ENCODE measurements around the gene DGKI.

The DGKI gene

DNA sequence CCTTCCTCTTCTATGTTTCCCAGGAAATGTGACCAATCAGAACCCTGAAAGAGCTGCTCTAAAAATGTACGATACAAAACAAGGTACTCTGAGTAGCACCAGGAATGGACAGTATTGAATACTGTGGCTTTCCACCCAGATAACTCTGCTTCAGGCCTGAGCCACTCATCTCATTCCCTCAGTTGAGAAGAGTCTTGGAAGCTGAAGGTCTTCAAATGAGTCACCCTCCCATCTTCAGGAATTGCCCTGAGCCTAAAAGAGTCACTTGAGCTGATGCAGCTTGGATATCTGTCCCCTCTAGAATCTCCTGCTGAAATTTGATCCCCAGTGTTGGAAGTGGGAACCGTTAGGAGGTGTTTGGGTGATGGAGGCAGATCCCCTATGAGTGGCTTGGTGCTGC, 210.4 kb downstream of the DGKI start:
- no peak for DNase-seq

DNA sequence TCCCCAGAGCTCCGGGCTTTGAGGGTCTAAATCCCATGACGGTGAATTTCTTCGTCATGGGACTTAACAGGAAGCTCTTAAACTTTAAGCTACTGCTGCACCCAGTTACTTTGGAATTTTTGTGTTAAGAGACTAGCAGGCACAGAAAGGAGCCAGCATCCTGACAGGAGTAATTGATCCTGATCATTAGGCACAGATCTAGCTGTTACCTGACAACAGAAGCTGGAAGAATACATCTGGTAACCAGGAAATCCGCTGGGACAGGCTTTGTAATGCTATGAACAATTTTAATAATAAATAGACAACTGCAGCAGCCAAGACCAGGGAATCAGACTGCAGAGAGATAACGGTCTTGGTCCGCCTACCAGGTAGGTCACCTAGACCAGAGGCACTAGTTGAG, 210.9 kb downstream of the DGKI start:
- DNase-seq: no peak

- no peak for DNase-seq
Observed at GRCh38 chr7:137635132-137635531, 211.6 kb downstream of the DGKI start.

DNA sequence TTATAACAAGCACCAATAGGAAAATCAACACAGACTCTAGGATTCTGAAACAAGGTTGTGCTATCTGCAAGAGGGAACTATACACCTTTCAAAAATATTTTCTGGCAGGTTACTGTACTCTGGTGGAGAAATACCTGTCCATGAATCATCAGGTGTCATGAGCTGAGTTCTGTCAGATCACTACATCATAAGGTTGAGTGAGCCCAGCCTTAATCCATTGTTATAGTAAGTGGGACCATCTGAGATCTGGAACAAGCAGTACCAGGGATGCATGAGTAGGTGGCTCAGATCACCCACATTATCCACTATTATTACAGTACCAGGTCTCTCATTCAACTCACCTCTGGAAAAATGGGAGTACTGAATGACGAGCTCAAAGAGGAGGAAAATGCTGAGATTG, 212.4 kb downstream of the DGKI start:
- no peak for DNase-seq

GRCh38 chr7:137633133-137633532, 213.6 kb downstream of the DGKI start:
- DNase-seq: no peak

GRCh38 chr7:137628216-137628615, 218.6 kb downstream of the DGKI start:
- DNase-seq: no peak

GRCh38 chr7:137626469-137627067, 220.2 kb downstream of the DGKI start:
- peak; percentile 58 for DNase-seq

GRCh38 chr7:137625197-137625596, 221.6 kb downstream of the DGKI start:
- no peak for DNase-seq

GRCh38 chr7:137619181-137619580, 227.6 kb downstream of the DGKI start:
- DNase-seq: no peak

DNA sequence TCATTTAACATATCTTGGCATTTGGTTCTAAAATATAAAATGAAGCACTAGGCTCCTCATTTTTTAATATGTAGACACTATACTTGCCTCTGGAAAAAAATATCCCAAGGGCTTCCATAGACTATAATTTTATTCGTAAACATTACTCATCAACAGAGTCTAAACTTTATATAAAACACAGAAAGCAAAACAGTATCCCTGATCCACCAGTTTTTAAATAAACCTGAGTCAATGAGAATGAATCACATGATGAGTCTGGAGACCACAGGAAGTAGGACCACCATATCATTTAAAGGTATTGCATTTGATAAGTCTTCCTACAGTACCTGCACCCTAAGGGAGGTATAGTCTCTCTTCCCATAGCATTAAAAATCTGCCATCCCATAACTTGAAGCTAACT, 228.0 kb downstream of the DGKI start:
- DNase-seq: no peak

GRCh38 chr7:137613006-137613525, 233.7 kb downstream of the DGKI start:
- no peak for DNase-seq

GRCh38 chr7:137611606-137612005, 235.2 kb downstream of the DGKI start:
- no peak for DNase-seq

DNA sequence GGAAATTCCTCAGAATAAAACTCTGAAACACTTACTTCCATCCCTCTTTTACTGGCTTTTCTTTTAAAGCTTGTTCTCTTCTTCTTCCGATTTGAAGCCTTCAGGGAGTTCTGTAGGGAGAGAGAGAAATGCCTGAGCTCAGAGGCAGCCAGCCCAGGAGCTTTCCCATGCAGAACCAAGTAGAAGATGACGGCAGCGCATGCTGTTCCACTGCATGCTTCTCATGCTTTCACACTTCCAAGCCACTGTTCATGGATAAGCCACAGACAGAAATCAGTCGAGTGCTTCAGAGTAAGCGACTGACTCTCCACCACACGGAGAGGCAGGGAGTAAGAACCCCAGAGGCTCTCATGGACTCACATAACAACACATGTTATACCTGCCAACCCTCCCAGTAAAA, 237.3 kb downstream of the DGKI start:
- no peak for DNase-seq

GRCh38 chr7:137606061-137606674, 240.6 kb downstream of the DGKI start:
- DNase-seq: no peak

GRCh38 chr7:137603043-137603442, 243.7 kb downstream of the DGKI start:
- DNase-seq: no peak

GRCh38 chr7:137601642-137602041, 245.1 kb downstream of the DGKI start:
- DNase-seq: no peak

- no peak for DNase-seq
Observed at GRCh38 chr7:137597856-137598255, 248.9 kb downstream of the DGKI start.

GRCh38 chr7:137593115-137593711, 253.6 kb downstream of the DGKI start:
- DNase-seq: no peak

GRCh38 chr7:137592232-137592896, 254.4 kb downstream of the DGKI start:
- no peak for DNase-seq

DNA sequence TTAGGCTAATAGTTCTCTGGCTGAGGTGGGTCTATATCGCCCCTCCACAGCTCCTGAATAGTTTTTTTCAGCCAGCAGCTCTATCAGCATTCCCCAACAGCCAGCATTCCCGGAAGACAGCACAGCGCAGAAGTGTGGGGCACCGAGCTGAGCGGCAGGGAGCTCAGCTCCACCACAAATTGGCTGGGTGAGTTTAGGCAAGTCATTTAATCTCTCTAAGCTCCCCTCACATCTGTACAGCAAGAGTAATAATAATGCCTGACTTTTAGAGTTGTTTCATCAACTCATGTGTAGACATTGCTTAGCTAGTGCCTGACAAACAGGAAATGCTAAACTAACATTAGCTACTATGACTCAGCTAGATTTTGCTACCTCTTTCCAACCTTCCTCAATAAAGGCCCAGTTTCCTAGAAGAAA, 255.3 kb downstream of the DGKI start:
- DNase-seq: no peak

GRCh38 chr7:137590756-137591305, 255.9 kb downstream of the DGKI start:
- DNase-seq: no peak

GRCh38 chr7:137590071-137590755, 256.6 kb downstream of the DGKI start:
- no peak for DNase-seq

DNA sequence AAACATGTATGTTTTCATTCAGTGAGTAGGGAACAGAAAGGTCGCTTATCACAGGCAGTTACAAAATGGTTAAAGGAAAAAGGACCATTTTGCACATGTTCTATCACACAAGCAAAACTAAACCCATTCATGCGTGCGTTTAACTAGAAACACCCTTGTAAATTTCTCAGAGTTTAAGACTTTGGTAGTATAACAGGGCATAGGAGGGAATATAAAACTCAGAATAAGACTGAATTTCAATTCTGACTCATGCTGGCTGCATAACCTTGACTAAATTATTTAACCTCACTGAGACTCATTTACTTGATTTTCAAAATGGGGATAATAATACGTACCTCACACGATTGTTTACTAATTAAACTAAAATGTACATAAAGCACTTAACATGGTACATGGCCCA, 259.4 kb downstream of the DGKI start:
- DNase-seq: no peak
